ENCODE results near the gene GIMAP7. TPM values are rescaled to one million over a fixed set of nuclear protein-coding genes. Genes with fewer than 3 reads are reported as not detected.

The GIMAP7 gene
- total RNA-seq, 5 donors from 2014 or later (not counting 1 experiment from before 2014, with no cell fraction given): 76.8 to 430 (median 392) TPM

- peak; percentile 35 to 59 (median 50) for ATAC-seq (replicated peaks in 1 of 4)
Observed at GRCh38 chr7:150567169-150567568, 52.5 kb downstream of the GIMAP7 start, which contains the start of gene GIMAP4. Gene GIMAP4, plus strand, starts transcription at chr7:150567390. Its CDS starts 2,512 bp downstream, at chr7:150569902.

GRCh38 chr7:150567871-150568301 is 53.2 kb downstream of the GIMAP7 start:
- H3K27me3 ChIP-seq (replicated peaks in 1 of 2; ENCODE audit: control insufficient read depth in 2 of 2, extremely low read depth in 1 of 2, insufficient read depth in 2 of 2, low read length in 1 of 2): no peaks in the 10 kb centered on the region
- H3K36me3 ChIP-seq (ENCODE audit: control insufficient read depth in 2 of 2, extremely low read depth in 1 of 2, insufficient read depth in 1 of 2, low read length in 1 of 2): peaks cover 6 to 38% of the 10 kb centered on the region in 2 donors
- peak overlapping the region; percentile 88 to 98 for H3K4me3 ChIP-seq (ENCODE audit: control insufficient read depth in 1 of 2, extremely low read depth in 1 of 2, low read length in 1 of 2)
- Mint-ChIP-seq H3K27me3 (no peaks in the 10 kb centered on the region), H3K27ac (peak overlapping the region; percentile 100), H3K4me1 (peaks cover 75 to 81% (median 79%) of the 10 kb centered on the region in 3 donors), H3K4me3 (peak overlapping the region; percentile 87 to 99 (median 99)), H3K36me3 (peaks cover 54% of the 10 kb centered on the region), H3K9me3 (peaks cover 5 to 24% (median 24%) of the 10 kb centered on the region in 3 donors)
- WGBS (ENCODE audit: insufficient coverage): no CpG with 5 or more reads among the region's 3 CpGs
- CTCF ChIA-PET: interaction anchor here in 1 of 2 donors (0.9 to 1.6 kb wide), 6 partner anchors 43 to 187 kb away, joined by 3 to 5 read pairs (median 3); partner anchors contain the start of gene GIMAP1
- H3K4me1 ChIP-seq (ENCODE audit: control insufficient read depth in 1 of 2, extremely low read depth in 1 of 2, insufficient read depth in 2 of 2, low read length in 2 of 2): peaks cover 36 to 61% of the 10 kb centered on the region in 2 experiments
- POLR2A ChIA-PET: interaction anchor here in 1 of 2 donors (1.0 to 1.5 kb wide), 3 partner anchors 53 to 148 kb away, joined by 3 to 5 read pairs (median 3); partner anchors contain the start of genes GIMAP1 and GIMAP7
- peak; percentile 26 to 56 (median 50) for ATAC-seq (replicated peaks in 1 of 4)
- peaks cover 7% of the 10 kb centered on the region for H3K9me3 ChIP-seq
- peak overlapping the region; percentile 68 for H3K27ac ChIP-seq (ENCODE audit: low read length)
- peak in 6 of 35 experiments; percentile 23 to 55 (median 36) for DNase-seq

More at GRCh38 chr7:150567169-150567568, 52.5 kb downstream of the GIMAP7 start, which contains the start of gene GIMAP4:
- Histone ChIP-seq H3K9me3 (peaks cover 5% of the 10 kb centered on the region), H3K27ac (ENCODE audit: low read length) (peak within 1 kb of the TSS; percentile 68), H3K4me3 (ENCODE audit: control insufficient read depth in 1 of 2, extremely low read depth in 1 of 2, low read length in 1 of 2) (peak within 1 kb of the TSS; percentile 88 to 98), H3K36me3 (ENCODE audit: control insufficient read depth in 2 of 2, extremely low read depth in 1 of 2, insufficient read depth in 1 of 2, low read length in 1 of 2) (peaks cover 0 to 31% of the 10 kb centered on the region in 2 donors), H3K4me1 (ENCODE audit: control insufficient read depth in 1 of 2, extremely low read depth in 1 of 2, insufficient read depth in 2 of 2, low read length in 2 of 2) (peaks cover 36 to 58% of the 10 kb centered on the region in 2 experiments), H3K27me3 (replicated peaks in 1 of 2; ENCODE audit: control insufficient read depth in 2 of 2, extremely low read depth in 1 of 2, insufficient read depth in 2 of 2, low read length in 1 of 2) (no peaks in the 10 kb centered on the region)
- Mint-ChIP-seq H3K4me1 (peaks cover 75 to 81% (median 80%) of the 10 kb centered on the region in 3 donors), H3K9me3 (peaks cover 0 to 19% (median 18%) of the 10 kb centered on the region in 3 donors), H3K36me3 (peaks cover 51% of the 10 kb centered on the region), H3K4me3 (peak within 1 kb of the TSS; percentile 87 to 99 (median 99)), H3K27ac (peak within 1 kb of the TSS; percentile 100), H3K27me3 (no peaks in the 10 kb centered on the region)
- ChIA-PET POLR2A (interaction anchor here (0.7 to 1.5 kb wide), 6 partner anchors 8 to 149 kb away, joined by 3 to 5 read pairs (median 3); partner anchors contain the start of genes GIMAP7 (in 2 of the 2) and GIMAP1 (in 1 of the 2)), CTCF (interaction anchor here (0.6 to 1.5 kb wide), 5 partner anchors 42 to 118 kb away, joined by 3 to 5 read pairs (median 3); no protein-coding TSS in a partner anchor)
- WGBS (ENCODE audit: insufficient coverage): no CpG with 5 or more reads among the region's 9 CpGs
- DNase-seq: peak in 10 of 35 experiments; percentile 6 to 57 (median 16)

GRCh38 chr7:150568714-150569113 is 54.0 kb downstream of the GIMAP7 start:
- Histone ChIP-seq H3K27me3 (replicated peaks in 1 of 2; ENCODE audit: control insufficient read depth in 2 of 2, extremely low read depth in 1 of 2, insufficient read depth in 2 of 2, low read length in 1 of 2) (no peaks in the 10 kb centered on the region), H3K4me1 (ENCODE audit: control insufficient read depth in 1 of 2, extremely low read depth in 1 of 2, insufficient read depth in 2 of 2, low read length in 2 of 2) (peaks cover 33 to 53% of the 10 kb centered on the region in 2 experiments), H3K9me3 (peaks cover 12% of the 10 kb centered on the region), H3K4me3 (ENCODE audit: control insufficient read depth in 1 of 2, extremely low read depth in 1 of 2, low read length in 1 of 2) (peak overlapping the region; percentile 88 to 98), H3K27ac (ENCODE audit: low read length) (peak overlapping the region; percentile 68), H3K36me3 (ENCODE audit: control insufficient read depth in 2 of 2, extremely low read depth in 1 of 2, insufficient read depth in 1 of 2, low read length in 1 of 2) (peaks cover 7 to 45% of the 10 kb centered on the region in 2 donors)
- DNase-seq: peak in 26 of 35 experiments; percentile 22 to 59 (median 35)
- Mint-ChIP-seq H3K4me1 (peaks cover 73 to 80% (median 75%) of the 10 kb centered on the region in 3 donors), H3K27ac (peak overlapping the region; percentile 100), H3K27me3 (no peaks in the 10 kb centered on the region), H3K4me3 (peak overlapping the region; percentile 87 to 99 (median 99)), H3K9me3 (peaks cover 5 to 32% (median 32%) of the 10 kb centered on the region in 3 donors), H3K36me3 (peaks cover 63% of the 10 kb centered on the region)
- ChIA-PET CTCF (interaction anchor here in 1 of 2 donors (0.6 to 1.6 kb wide), 7 partner anchors 54 to 186 kb away, joined by 3 to 5 read pairs (median 3); partner anchors contain the start of genes GIMAP1 and GIMAP7), POLR2A (interaction anchor here (0.5 kb wide), 2 partner anchors 57 to 87 kb away, joined by 3 to 4 read pairs; no protein-coding TSS in a partner anchor)
- ATAC-seq (replicated peaks in 1 of 4): peak; percentile 44 to 72 (median 56)
- WGBS (ENCODE audit: insufficient coverage): 16% methylated on average over 2 of the region's 2 CpGs

- Mint-ChIP-seq H3K27ac (peak overlapping the region; percentile 100), H3K4me1 (peaks cover 69 to 76% (median 71%) of the 10 kb centered on the region in 3 donors), H3K27me3 (no peaks in the 10 kb centered on the region), H3K9me3 (peaks cover 5 to 36% (median 35%) of the 10 kb centered on the region in 3 donors), H3K36me3 (peaks cover 67% of the 10 kb centered on the region), H3K4me3 (peak overlapping the region; percentile 87 to 99 (median 99))
- ATAC-seq (replicated peaks in 1 of 4) (no peak), DNase-seq (peak in 1 of 35 experiments; percentile 29)
- ChIA-PET CTCF (interaction anchor here (0.7 to 1.6 kb wide), 5 partner anchors 55 to 186 kb away, joined by 3 to 7 read pairs (median 3); partner anchors contain the start of genes GIMAP1 (in 1 of the 2) and GIMAP7 (in 1 of the 2)), POLR2A (interaction anchor here (0.5 to 1.0 kb wide), 3 partner anchors 54 to 87 kb away, joined by 3 to 4 read pairs (median 3); no protein-coding TSS in a partner anchor)
- no peaks in the 10 kb centered on the region for H3K27me3 ChIP-seq (replicated peaks in 1 of 2; ENCODE audit: control insufficient read depth in 2 of 2, extremely low read depth in 1 of 2, insufficient read depth in 2 of 2, low read length in 1 of 2)
- 47% methylated on average over 2 of the region's 7 CpGs for WGBS (ENCODE audit: insufficient coverage)
- peak overlapping the region; percentile 68 for H3K27ac ChIP-seq (ENCODE audit: low read length)
- H3K4me1 ChIP-seq (ENCODE audit: control insufficient read depth in 1 of 2, extremely low read depth in 1 of 2, insufficient read depth in 2 of 2, low read length in 2 of 2): peaks cover 27 to 53% of the 10 kb centered on the region in 2 experiments
- peak overlapping the region; percentile 88 to 98 for H3K4me3 ChIP-seq (ENCODE audit: control insufficient read depth in 1 of 2, extremely low read depth in 1 of 2, low read length in 1 of 2)
- H3K9me3 ChIP-seq: peaks cover 16% of the 10 kb centered on the region
- peaks cover 7 to 48% of the 10 kb centered on the region in 2 donors for H3K36me3 ChIP-seq (ENCODE audit: control insufficient read depth in 2 of 2, extremely low read depth in 1 of 2, insufficient read depth in 1 of 2, low read length in 1 of 2)
Observed at GRCh38 chr7:150569245-150569955, 54.7 kb downstream of the GIMAP7 start.

Other genes starting within 250 kb of the GIMAP7 start
- 10 to 100 TPM in 4 of 5 donors, 1 to 10 TPM in 1; 8.8 to 21.4 (median 16.6) TPM for gene LRRC61, start 191.5 kb upstream of the GIMAP7 start, total RNA-seq
- 10 to 100 TPM in 4 of 5 donors, 1 to 10 TPM in 1; 9.2 to 14.6 (median 12.4) TPM for gene ACTR3C, start 191.3 kb upstream of the GIMAP7 start, total RNA-seq
- gene RARRES2, start 173.2 kb upstream of the GIMAP7 start, total RNA-seq: 1 to 10 TPM in 3 of 5 donors, not detected in 2; 2.7 to 3.2 (median 2.7) TPM
- 100 to 1,000 TPM in 3 of 5 donors, 10 to 100 TPM in 2; 64.0 to 110 (median 101) TPM for gene REPIN1, start 146.1 kb upstream of the GIMAP7 start, total RNA-seq
- gene ZNF775, start 135.5 kb upstream of the GIMAP7 start, total RNA-seq: 1 to 10 TPM; 1.9 to 8.6 (median 6.3) TPM
- gene GIMAP8, start 64.2 kb upstream of the GIMAP7 start, total RNA-seq: 10 to 100 TPM; 17.8 to 54.6 (median 50.1) TPM
- 100 to 1,000 TPM; 121 to 341 (median 306) TPM for gene GIMAP4, start 52.5 kb downstream of the GIMAP7 start, total RNA-seq
- 100 to 1,000 TPM in 3 of 5 donors, 10 to 100 TPM in 2; 55.0 to 168 (median 150) TPM for gene GIMAP6, start 117.5 kb downstream of the GIMAP7 start, total RNA-seq
- gene GIMAP2, start 170.8 kb downstream of the GIMAP7 start, total RNA-seq: 100 to 1,000 TPM in 4 of 5 donors, 10 to 100 TPM in 1; 83.2 to 226 (median 183) TPM
- gene GIMAP1, start 201.7 kb downstream of the GIMAP7 start, total RNA-seq: 10 to 100 TPM; 23.5 to 99.9 (median 76.8) TPM
- 100 to 1,000 TPM in 3 of 5 donors, 10 to 100 TPM in 2; 82.8 to 271 (median 248) TPM for gene GIMAP5, start 222.5 kb downstream of the GIMAP7 start, total RNA-seq

Measured in T-cell (primary cell).